Transverse colon (tissue), 4 donors: ENCODE results near the gene UGT1A10. TPM values are rescaled to one million over a fixed set of nuclear protein-coding genes. Genes with fewer than 3 reads are reported as not detected.

ENCODE experiments used
- DNase-seq: peaks from one replicate; pipeline ENCODE4 v3.0.0-alpha.2; 2019
- H3K27ac ChIP-seq, 4 donors: fragments of 200-600 bp; sonication (generic); 2 replicates each; pipeline ENCODE4 v1.5.1; 2016 to 2018; ENCODE audit warnings: inconsistent platforms in 4 of 4
- H3K27me3 ChIP-seq: fragments of 200-600 bp; sonication (generic); 2 replicates; pipeline ENCODE4 v1.5.1; 2017; ENCODE audit warnings: inconsistent platforms
- H3K36me3 ChIP-seq, 4 donors: fragments of 200-600 bp; sonication (generic); 2 replicates each; pipeline ENCODE4 v1.5.1; 2017 to 2019; ENCODE audit warnings: inconsistent platforms in 4 of 4
- H3K4me1 ChIP-seq, 4 donors: fragments of 200-600 bp; sonication (generic); 2 replicates each; pipeline ENCODE4 v1.5.1; 2017 to 2020; ENCODE audit warnings: inconsistent platforms in 4 of 4
- H3K4me3 ChIP-seq, 4 donors: fragments of 200-600 bp; sonication (generic); 1 replicate in 1 of 4; 2 replicates in 3 of 4; pipeline versions ENCODE4 v1.5.1 to v1.6.1; 2017 to 2019; ENCODE audit warnings: inconsistent platforms in 4 of 4
- H3K9me3 ChIP-seq, 2 donors: fragments of 200-600 bp; sonication (generic); 2 replicates each; pipeline ENCODE4 v1.5.1; 2017 to 2019; ENCODE audit warnings: inconsistent platforms in 2 of 2
- CTCF ChIP-seq, 5 experiments: fragments of 200-600 bp in 3 of 5; fragments of 450-650 bp in 2 of 5; sonication (generic) in 3 of 5; IDR thresholded peaks; 1 replicate in 2 of 5; 2 replicates in 3 of 5; pipeline ENCODE4 v1.5.1; 2016 to 2017; ENCODE audit warnings: antibody characterized with exemption in 5 of 5, inconsistent platforms in 3 of 5, mild to moderate bottlenecking in 2 of 5, moderate library complexity in 1 of 5
- EP300 ChIP-seq: sonication (generic); formaldehyde crosslinking; IDR thresholded peaks from one replicate; pipeline ENCODE4 v1.6.1; 2017; ENCODE audit warnings: antibody characterized with exemption, low read depth
- POLR2A ChIP-seq: fragments of 450-650 bp; IDR thresholded peaks from one replicate; pipeline ENCODE4 v1.6.1; 2016; ENCODE audit warnings: antibody characterized with exemption, mild to moderate bottlenecking, moderate library complexity
- POLR2AphosphoS5 ChIP-seq, 3 donors: sonication (generic); formaldehyde crosslinking; IDR thresholded peaks; one replicate each; pipeline ENCODE4 v1.6.1; 2016; ENCODE audit warnings: antibody characterized with exemption in 3 of 3
- WGBS, 2 donors: methylation state at CpG; one replicate each; pipeline ENCODE4 v1.1.5; 2018; ENCODE audit warnings: low coverage in 1 of 2; 5-methylcytosine and 5-hydroxymethylcytosine counted together
- in situ Hi-C, 4 donors: fragments of 200-750 bp; cut with MboI; loops; one replicate each; pipeline versions ENCODE4 v1.15.0 to v1.15.1; 2017; ENCODE audit warnings: low sequenced_read_pairs in 3 of 4, low pct_ligation_motif_present in 1 of 4, low pct_unique_long_range_greater_than_20kb in 1 of 4
- intact Hi-C: fragments of 100-400 bp; cut with DNase I; formaldehyde crosslinking; loops from one replicate; pipeline ENCODE4 v1.15.1; 2023; ENCODE audit warnings: low total_unique reads
- total RNA-seq, 4 donors: library from RNA; depleted of rRNA; stranded (reverse); fragments of >200 nt; gene quantifications; one replicate each; pipeline ENCODE4 v1.1.0, GENCODE V29; 2016

Gene UGT1A10
- total RNA-seq, 4 donors from 2014 or later: 54.2 to 87.5 (median 54.9) TPM

DNA sequence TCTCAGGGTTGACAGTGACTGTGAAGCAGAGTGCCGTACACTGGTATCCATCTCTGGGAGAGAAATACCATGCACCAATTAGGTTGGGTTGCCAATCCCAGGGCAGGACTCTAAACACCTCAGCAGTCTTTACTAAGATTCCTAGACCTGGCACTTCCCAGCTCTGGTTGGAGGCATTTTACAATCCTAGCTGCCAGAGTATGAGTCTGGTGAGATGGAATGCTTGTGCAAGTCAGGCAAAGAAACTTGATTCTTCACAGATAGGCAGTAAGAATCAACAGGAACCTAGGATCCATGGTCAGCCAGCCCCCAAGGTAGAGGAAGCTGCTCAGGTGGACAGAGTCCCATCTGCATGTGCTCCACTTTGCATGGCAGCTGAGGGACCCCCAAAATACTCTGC, 70.5 kb downstream of the UGT1A10 start:
- Histone ChIP-seq H3K4me3 (no peak overlapping the region), H3K4me1 (peaks cover 0 to 8% (median 4%) of the 10 kb centered on the region in 4 donors), H3K27ac (no peak overlapping the region), H3K36me3 (no peaks in the 10 kb centered on the region), H3K9me3 (no peaks in the 10 kb centered on the region), H3K27me3 (no peaks in the 10 kb centered on the region)
- DNase-seq: no peak
- intact Hi-C loops: no loop called here
- TF ChIP-seq CTCF (IDR thresholded peaks at IDR 0.05) (no peak), POLR2AphosphoS5 (IDR thresholded peaks at IDR 0.05) (no peak)
- in situ Hi-C loops: loop anchor here in 1 of 4 donors (25.0 kb wide), 1 partner anchor 244 kb away; no protein-coding TSS in a partner anchor
- WGBS, 2 donors: 39 to 40% methylated on average over 1 of the region's 1 CpG

- H3K36me3 ChIP-seq: no peaks in the 10 kb centered on the region
- no peaks in the 10 kb centered on the region for H3K27me3 ChIP-seq
- in situ Hi-C loops (loop anchor here in 1 of 4 donors (25.0 kb wide), 1 partner anchor 246 kb away; no protein-coding TSS in a partner anchor), intact Hi-C loops (no loop called here)
- no peak overlapping the region for H3K4me3 ChIP-seq
- no peak for DNase-seq
- peaks cover 0 to 8% (median 4%) of the 10 kb centered on the region in 4 donors for H3K4me1 ChIP-seq
- H3K27ac ChIP-seq: no peak overlapping the region
- no peaks in the 10 kb centered on the region for H3K9me3 ChIP-seq
- TF ChIP-seq EP300: no peak
- no peak for TF ChIP-seq POLR2AphosphoS5 (IDR thresholded peaks at IDR 0.05)
- no peak for TF ChIP-seq CTCF (IDR thresholded peaks at IDR 0.05)
- no peak for TF ChIP-seq POLR2A
- WGBS, 2 donors: 73 to 74% methylated on average over 8 to 10 of the region's 10 CpGs
These were observed 71.8 kb downstream of the UGT1A10 start for GRCh38 chr2:233707940-233708644.

DNA sequence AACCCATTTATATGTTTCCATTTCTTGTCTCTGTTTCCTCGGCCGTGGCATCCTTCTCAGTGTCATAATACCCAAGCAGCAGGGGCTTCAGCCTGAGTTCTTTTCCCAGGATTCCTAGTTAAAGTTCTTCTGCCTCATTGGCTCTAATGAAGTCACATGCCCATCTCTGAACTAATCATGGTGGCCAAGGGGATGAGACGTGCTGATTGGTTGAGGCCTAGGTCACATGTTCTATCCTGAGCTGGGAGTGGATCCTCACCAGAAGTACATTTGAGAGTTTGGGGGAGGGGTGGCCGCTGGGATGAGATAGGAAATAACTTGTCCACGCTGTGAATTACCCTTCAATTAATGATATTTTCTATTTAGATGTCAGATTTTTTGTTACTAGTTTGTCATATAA, 72.7 kb downstream of the UGT1A10 start:
- no peak for TF ChIP-seq POLR2AphosphoS5 (IDR thresholded peaks at IDR 0.05)
- no peak for TF ChIP-seq CTCF (IDR thresholded peaks at IDR 0.05)
- TF ChIP-seq EP300: no peak
- no peak for TF ChIP-seq POLR2A
- WGBS, 2 donors: 83 to 94% methylated on average over 4 to 5 of the region's 5 CpGs
- no peak overlapping the region for H3K27ac ChIP-seq
- DNase-seq: no peak
- H3K36me3 ChIP-seq: no peaks in the 10 kb centered on the region
- intact Hi-C loops: no loop called here
- in situ Hi-C loops: loop anchor here in 1 of 4 donors (25.0 kb wide), 1 partner anchor 247 kb away; no protein-coding TSS in a partner anchor
- H3K27me3 ChIP-seq: no peaks in the 10 kb centered on the region
- no peak overlapping the region for H3K4me3 ChIP-seq
- no peaks in the 10 kb centered on the region for H3K9me3 ChIP-seq
- H3K4me1 ChIP-seq: peaks cover 0 to 8% (median 4%) of the 10 kb centered on the region in 4 donors

DNA sequence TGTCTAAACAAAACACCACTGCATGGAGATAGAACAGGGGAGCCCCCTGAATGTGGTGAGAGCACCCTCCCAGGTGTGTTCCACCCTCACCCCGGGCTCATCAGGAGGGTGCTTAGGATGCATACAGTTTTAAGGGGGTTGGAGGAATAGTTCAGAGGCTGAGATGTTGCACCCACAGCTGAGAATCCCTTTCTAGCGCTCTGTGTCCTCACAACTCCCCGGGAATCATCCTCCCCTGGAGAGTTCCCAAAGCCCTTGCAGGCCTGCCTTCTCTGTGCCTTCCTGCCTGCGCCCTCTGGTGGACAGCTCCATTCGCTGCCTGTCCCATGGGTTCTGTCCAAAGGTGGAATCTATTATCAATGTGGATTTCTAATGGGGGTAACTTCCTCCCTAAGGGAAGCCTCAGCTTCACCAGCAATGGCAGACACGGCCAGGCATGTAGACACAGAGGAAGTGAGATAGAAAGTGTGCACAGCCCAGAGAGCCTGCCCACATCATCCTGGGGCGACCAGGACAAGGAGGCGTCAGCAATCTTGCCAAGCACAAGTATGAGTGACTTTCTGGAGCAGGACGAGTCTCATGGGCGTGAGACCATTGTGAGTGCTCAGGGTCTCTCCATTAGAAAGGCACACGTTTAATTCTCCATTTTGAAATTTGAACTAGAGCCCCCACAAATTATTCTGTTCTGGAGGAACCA, 75.2 kb downstream of the UGT1A10 start:
- no peak overlapping the region for H3K4me3 ChIP-seq
- in situ Hi-C loops: loop anchor here in 1 of 4 donors (25.0 kb wide), 1 partner anchor 249 kb away; no protein-coding TSS in a partner anchor
- H3K9me3 ChIP-seq: no peaks in the 10 kb centered on the region
- DNase-seq: peak; percentile 87
- no peak overlapping the region for H3K27ac ChIP-seq
- H3K36me3 ChIP-seq: no peaks in the 10 kb centered on the region
- TF ChIP-seq POLR2AphosphoS5 (IDR thresholded peaks at IDR 0.05) (no peak), CTCF (IDR thresholded peaks at IDR 0.05) (peak; percentile 79 to 88 (median 84))
- intact Hi-C loops: no loop called here
- H3K4me1 ChIP-seq: peaks cover 0 to 4% (median 1%) of the 10 kb centered on the region in 4 donors
- 0 to 40% methylated on average over 1 to 11 of the region's 11 CpGs for WGBS, 2 donors
- H3K27me3 ChIP-seq: no peaks in the 10 kb centered on the region
